B cell (primary cell): ENCODE measurements around the gene MEOX2.

ENCODE experiments used
- CTCF ChIP-seq: fragments of 200-600 bp; IDR thresholded peaks from one replicate; pipeline ENCODE4 v1.8.0; 2022; ENCODE audit warnings: antibody characterized with exemption, mild to moderate bottlenecking
- EZH2 ChIP-seq: IDR thresholded peaks from 2 replicates; pipeline ENCODE4 v1.6.1; 2012; ENCODE audit warnings: borderline replicate concordance, low read depth, mild to moderate bottlenecking, moderate library complexity, low read length; ENCODE audit not compliant: insufficient read depth, poor library complexity, severe bottlenecking

GRCh38 chr7:15688911-15689310 lies 2.4 kb upstream of the MEOX2 start:
- no peak for TF ChIP-seq CTCF
- no peak for TF ChIP-seq EZH2
